BJ (cell line): ENCODE data around the gene ZFP62. TPM values are rescaled to one million over a fixed set of nuclear protein-coding genes. Genes with fewer than 3 reads are reported as not detected.

Experiments used
- CTCF ChIA-PET: fragments of 350-600 bp; formaldehyde crosslinking; extraction: SDS; loops from one replicate; lab custom pipeline; 2021; ENCODE audit warnings: antibody characterized with exemption, inconsistent platforms; lab: Yijun Ruan, JAX
- POLR2A ChIA-PET: fragments of 300-600 bp; sonication (Branson Sonifier 250); formaldehyde crosslinking; extraction: SDS; loops from one replicate; lab custom pipeline; 2021; ENCODE audit warnings: antibody characterized with exemption; lab: Charles Lee
- DNase-seq: peaks from one replicate; pipeline ENCODE4 v3.0.0-alpha.2; 2011; ENCODE audit warnings: low read depth
- H3K27me3 ChIP-seq: 2 replicates; pipeline ENCODE4 v1.6.0; 2011; ENCODE audit warnings: low read length; ENCODE audit not compliant: control insufficient read depth, insufficient read depth
- H3K36me3 ChIP-seq: 2 replicates; pipeline ENCODE4 v1.5.1; 2011; ENCODE audit warnings: low read length; ENCODE audit not compliant: control insufficient read depth, insufficient read depth
- H3K4me3 ChIP-seq: 2 replicates; pipeline ENCODE4 v1.5.1; 2011; ENCODE audit warnings: low read depth, mild to moderate bottlenecking, control low read depth, low read length
- polyA plus RNA-seq: library from polyadenylated mRNA; depleted of rRNA; stranded (reverse); fragments of >200 nt; gene quantifications from 2 replicates; pipeline ENCODE4 v1.2.3, GENCODE V29; 2011
- TF ChIP-seq, protein P1 (sequence below): IDR thresholded peaks from 2 replicates; pipeline ENCODE4 v1.5.1; 2011; ENCODE audit warnings: low read depth, mild to moderate bottlenecking, control low read depth, inconsistent platforms, low read length, moderate library complexity; ENCODE audit not compliant: insufficient read depth

Gene ZFP62
- polyA plus RNA-seq, 1 experiment: 5.4 TPM

DNA sequence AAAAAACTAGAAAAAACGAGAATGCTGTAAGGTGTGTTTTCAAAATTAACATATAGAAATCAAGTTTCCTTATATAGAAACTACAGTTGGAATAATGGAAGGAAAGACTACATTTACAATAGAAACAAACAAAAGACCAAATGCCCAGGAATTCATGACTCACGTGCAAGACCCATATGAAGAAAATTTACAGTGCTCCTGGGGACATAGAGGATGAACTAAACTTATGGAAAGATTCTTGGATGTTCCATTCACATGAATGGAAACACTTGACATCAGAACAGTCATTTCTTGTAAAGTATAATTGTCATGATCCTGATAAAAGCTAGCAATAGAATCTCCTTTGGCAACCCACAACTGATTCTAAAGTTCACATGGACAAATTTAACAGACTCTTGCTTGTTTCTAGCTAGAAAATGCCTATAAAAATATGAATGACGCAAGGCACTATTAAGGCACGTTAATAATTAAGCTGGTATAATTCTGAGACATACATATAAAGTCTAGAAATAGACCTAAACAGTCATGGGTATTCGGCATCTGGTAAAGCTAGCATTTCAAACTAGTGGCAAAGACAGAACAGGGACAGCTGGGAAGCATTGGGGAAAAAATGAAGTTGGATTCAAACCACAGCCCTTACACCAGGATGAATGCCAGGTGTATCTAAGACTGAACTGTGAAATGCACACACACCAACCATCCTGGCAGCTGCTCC, 5.1 kb upstream of the ZFP62 start:
- Histone ChIP-seq H3K36me3 (no peaks in the 10 kb centered on the region), H3K27me3 (peaks cover 2% of the 10 kb centered on the region; the same call in 1 of the 2 replicates), H3K4me3 (no peak overlapping the region)
- DNase-seq: no peak
- TF ChIP-seq, protein P1, sequence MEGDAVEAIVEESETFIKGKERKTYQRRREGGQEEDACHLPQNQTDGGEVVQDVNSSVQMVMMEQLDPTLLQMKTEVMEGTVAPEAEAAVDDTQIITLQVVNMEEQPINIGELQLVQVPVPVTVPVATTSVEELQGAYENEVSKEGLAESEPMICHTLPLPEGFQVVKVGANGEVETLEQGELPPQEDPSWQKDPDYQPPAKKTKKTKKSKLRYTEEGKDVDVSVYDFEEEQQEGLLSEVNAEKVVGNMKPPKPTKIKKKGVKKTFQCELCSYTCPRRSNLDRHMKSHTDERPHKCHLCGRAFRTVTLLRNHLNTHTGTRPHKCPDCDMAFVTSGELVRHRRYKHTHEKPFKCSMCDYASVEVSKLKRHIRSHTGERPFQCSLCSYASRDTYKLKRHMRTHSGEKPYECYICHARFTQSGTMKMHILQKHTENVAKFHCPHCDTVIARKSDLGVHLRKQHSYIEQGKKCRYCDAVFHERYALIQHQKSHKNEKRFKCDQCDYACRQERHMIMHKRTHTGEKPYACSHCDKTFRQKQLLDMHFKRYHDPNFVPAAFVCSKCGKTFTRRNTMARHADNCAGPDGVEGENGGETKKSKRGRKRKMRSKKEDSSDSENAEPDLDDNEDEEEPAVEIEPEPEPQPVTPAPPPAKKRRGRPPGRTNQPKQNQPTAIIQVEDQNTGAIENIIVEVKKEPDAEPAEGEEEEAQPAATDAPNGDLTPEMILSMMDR: no peak
- CTCF ChIA-PET: interaction anchor here (0.6 to 3.9 kb wide), 3 partner anchors 34 to 80 kb away, joined by 3 to 26 read pairs (median 3); no protein-coding TSS in a partner anchor
- POLR2A ChIA-PET: no interaction called here

DNA sequence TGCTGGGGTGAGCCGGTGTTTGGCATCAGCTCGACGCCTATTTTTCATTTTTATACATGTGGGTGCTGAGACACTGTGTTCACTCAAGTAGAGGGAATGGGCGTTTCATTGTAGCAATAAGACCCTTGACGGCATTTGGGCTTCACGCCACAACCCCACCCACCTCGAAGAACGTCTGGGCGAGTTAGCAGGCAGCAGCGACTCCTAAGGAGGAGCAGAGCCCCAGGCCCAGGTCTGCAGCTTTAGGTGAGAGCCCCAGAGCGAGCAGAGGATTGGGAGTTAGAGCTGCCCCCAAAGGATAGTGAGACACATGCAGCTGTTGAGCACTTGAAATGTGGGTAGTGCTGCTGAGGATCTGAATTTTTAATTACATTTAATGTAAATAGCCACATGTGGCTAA, 1.6 kb upstream of the ZFP62 start:
- Histone ChIP-seq H3K36me3 (no peaks in the 10 kb centered on the region), H3K27me3 (no peaks in the 10 kb centered on the region), H3K4me3 (no peak overlapping the region)
- TF ChIP-seq, protein P1: no peak
- ChIA-PET POLR2A (no interaction called here), CTCF (interaction anchor here (0.9 to 1.1 kb wide), 4 partner anchors 8 to 79 kb away, joined by 3 to 5 read pairs (median 3); no protein-coding TSS in a partner anchor)
- DNase-seq: no peak

DNA sequence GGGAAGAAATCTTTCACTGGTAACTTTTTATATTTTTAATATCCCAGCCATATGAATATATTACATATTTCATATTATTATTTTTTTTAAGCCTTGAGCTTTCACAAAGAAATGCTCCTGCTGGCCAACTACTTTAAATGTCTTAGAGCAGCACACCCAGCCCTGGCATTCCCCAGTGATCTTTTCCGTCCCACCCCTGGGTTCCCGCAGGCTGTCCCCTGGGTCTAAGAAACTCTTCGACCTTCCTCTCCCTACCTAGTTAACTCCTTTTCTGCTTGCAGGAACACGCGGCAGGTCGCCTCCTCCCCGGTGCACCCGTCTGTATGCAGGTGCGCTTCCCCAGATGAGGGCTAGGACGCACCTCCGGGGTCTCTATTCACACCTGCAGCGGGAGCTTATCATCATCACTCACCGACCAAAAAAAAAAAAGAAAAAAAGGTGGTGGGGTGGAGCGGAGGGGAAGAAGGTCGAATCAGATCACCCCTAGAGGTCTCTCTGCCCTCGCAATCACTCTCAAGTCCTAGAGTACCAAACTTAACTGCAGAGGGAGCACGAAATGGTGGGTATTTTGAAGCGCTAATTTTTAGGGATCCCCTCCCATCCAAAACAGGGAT, 696 bp downstream of the ZFP62 start:
- CTCF ChIA-PET: interaction anchor here (1.2 kb wide), 1 partner anchor 8 kb away, joined by 5 read pairs; no protein-coding TSS in a partner anchor
- no peak for DNase-seq
- POLR2A ChIA-PET: no interaction called here
- H3K36me3 ChIP-seq: peaks cover 2% of the 10 kb centered on the region; the same call in 1 of the 2 replicates
- H3K4me3 ChIP-seq: peak overlapping the region; percentile 97
- TF ChIP-seq, protein P1: peak; percentile 31
- H3K27me3 ChIP-seq: no peaks in the 10 kb centered on the region

DNA sequence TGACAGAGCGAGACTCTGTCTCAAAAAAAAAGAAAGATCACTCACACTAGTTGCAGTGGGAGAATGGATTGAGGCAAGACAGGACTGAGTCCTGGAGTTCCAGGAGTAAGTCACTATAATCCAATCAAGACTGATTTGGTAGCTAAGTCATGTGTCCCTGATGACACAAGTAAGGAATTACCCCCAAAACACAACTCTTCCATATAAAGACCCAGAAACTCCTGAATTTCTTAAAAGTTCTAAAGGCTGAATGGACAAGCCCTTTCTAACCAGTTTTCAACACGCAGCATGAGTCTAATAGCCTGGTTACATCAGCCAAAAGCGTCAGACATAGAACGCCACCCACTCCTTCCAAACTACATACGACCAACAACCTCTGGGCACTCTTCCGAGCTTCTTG, 2.5 kb downstream of the ZFP62 start:
- TF ChIP-seq, protein P1: no peak
- Histone ChIP-seq H3K4me3 (no peak overlapping the region), H3K36me3 (peaks cover 2% of the 10 kb centered on the region; the same call in 1 of the 2 replicates), H3K27me3 (no peaks in the 10 kb centered on the region)
- POLR2A ChIA-PET: no interaction called here
- CTCF ChIA-PET: interaction anchor here (1.0 kb wide), 2 partner anchors 10 to 73 kb away, joined by 3 read pairs; no protein-coding TSS in a partner anchor
- no peak for DNase-seq

DNA sequence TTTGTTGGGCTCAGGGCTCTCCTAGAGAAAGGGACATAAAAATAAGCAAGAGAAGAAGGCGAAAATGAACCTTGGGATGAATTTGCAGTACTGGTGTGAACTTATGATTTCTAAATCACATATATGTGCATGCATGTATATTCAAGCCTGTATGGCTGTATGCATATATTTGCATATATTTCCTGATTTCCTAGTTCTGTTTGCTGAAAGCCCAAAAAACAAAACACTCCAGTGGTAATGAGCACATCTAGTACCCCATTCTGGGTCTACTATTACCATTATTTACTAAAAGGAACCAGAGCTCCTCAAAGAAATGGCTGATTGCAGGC, 7.3 kb downstream of the ZFP62 start:
- no peak overlapping the region for H3K4me3 ChIP-seq
- CTCF ChIA-PET: no interaction called here
- H3K36me3 ChIP-seq: peaks cover 17% of the 10 kb centered on the region

More for the DNA sequence above, 7.3 kb downstream of the ZFP62 start:
- no peaks in the 10 kb centered on the region for H3K27me3 ChIP-seq
- POLR2A ChIA-PET: no interaction called here
- DNase-seq: no peak
- TF ChIP-seq, protein P1: no peak
